Nucleus accumbens (tissue), 56 donors: Measurements from ENCODE around the gene PROCA1.
"Not testable (repeated sequence)": the region's sequence is repeated elsewhere in the genome, so short reads cannot be mapped to it uniquely, and the experiment has no call there.

ENCODE experiments used
- DNase-seq, 56 donors: peaks; one replicate each; lab custom pipeline; 2025; lab: John Stamatoyannopoulos, UW

PROCA1 gene

DNA sequence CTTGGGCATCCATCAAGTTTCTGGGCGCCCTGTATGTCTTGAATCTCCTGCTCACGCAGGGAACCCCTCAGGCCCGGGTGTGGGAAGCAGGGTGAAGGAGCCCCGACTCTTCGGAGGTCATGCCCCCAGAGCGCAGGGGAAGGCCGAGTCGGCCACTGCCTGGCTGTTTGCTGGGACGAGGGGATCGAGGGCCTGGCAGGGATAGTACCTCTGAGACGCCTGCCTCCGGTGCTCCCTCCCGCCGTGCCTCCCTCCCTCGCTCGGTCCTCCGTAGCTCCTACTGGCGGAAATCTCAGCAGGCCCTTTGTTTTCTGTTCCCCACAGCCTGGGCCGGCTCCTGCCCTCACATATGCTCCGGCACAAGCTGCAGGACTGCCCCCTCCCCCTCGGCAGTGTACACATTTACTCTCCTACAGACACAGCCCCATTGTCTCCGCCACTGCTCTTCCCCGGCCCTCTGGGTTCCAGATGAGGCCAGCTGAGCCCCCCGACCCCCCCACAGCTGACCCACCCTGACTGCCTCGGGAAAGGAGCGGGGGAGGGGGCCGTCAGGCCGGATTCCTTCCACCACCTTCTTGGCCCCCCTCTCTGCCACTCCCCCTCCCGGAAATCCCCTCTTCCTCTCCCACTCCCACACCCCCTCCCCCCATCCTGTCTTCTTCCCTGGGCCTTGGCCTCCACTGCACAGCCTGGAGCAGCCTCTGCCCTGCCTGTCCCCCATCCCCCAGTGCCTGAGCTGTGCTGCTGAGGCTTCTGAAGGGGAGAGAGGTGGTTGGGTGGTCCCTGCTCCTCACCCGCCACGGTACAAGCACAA lies 33.5 kb upstream of the PROCA1 start:
- peak in 54 of 56 donors; percentile 47 to 98 (median 87) for DNase-seq

DNA sequence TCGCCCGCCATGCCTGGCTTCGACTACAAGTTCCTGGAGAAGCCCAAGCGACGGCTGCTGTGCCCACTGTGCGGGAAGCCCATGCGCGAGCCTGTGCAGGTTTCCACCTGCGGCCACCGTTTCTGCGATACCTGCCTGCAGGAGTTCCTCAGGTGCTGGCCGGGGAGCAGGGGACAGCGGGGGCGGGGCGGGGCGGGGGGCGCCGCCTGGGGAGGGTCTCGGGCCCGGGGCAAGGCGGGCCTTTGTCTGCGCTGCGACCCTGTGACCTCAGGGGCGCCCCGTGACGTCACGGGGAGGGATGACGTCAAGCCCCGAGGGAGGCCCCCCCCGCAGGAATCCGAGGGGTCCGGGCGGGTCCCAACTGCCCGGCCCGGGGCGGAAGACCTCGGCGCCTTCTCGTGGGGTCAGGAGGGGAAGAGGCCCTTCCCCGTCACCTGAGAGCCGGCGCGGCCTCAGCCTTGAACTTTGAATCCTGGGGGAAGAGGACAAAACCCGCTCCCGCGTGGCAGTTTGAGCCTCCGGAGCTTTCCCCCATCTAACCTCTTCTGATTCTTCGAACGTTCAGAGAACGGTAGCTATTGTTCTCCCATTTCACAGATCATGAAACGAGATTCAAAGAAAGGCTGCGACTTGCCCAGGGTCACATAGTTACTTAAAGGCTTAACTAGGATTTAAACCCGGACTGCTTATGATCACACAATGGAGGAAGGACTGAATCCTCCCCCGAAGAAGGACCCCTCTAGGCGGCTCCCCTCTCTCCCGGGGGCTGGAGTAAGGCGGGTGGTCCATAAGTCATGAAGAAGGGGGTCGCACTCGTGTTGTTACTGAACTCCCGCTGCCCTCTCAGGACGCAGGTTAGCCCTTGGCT lies 32.6 kb upstream of the PROCA1 start:
- DNase-seq = peak in 34 of 56 donors; percentile 25 to 76 (median 56)

DNA sequence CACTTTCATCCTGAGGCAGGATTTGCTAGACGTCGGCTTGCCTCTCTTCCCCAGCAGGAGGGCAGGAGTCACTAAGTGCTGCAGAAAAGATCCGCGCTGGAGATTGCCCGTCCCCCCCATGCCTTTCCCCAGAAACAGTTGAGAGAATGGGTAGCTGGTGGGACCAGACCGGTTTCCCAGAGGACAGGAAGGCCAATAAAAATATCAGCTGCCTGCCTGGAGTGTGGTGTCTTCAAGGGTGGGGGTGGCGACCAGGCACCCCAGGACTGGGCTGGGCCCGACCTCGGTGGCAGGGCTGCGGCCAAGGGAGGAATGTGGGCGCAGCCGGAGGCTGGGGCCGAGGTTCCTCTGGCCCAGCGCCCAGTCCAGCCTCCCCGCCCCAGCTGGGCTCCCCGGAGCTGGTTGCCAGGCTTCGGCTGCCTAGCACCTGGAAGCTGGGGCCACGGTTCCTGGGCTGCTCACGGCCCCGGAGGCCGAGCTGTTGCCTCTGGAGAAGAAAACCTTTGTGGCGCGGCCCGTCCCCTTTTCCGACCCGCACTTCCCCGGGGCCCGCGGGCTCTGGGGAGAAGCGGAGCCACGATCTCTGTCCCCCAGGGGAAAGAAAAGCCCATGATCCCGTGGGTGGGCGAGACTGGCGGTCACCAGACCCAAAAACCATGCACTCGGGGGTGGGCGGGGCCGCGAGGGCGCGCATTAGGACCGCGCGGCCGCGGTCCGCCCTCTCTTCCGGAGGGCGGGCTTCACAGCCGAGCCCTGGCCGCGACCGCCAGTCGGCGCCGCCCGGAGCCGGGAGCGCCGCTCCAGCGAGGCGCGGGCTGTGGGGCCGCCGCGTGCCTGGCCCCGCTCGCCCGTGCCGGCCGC lies 31.8 kb upstream of the PROCA1 start, which contains the start of gene TRAF4:
Gene TRAF4 (plus strand): TSS at position 769 of the 861 bp plus-strand sequence. CDS start 102 bp downstream, outside the sequence.
- DNase-seq = peak in 51 of 56 donors; percentile 26 to 84 (median 65)

DNA sequence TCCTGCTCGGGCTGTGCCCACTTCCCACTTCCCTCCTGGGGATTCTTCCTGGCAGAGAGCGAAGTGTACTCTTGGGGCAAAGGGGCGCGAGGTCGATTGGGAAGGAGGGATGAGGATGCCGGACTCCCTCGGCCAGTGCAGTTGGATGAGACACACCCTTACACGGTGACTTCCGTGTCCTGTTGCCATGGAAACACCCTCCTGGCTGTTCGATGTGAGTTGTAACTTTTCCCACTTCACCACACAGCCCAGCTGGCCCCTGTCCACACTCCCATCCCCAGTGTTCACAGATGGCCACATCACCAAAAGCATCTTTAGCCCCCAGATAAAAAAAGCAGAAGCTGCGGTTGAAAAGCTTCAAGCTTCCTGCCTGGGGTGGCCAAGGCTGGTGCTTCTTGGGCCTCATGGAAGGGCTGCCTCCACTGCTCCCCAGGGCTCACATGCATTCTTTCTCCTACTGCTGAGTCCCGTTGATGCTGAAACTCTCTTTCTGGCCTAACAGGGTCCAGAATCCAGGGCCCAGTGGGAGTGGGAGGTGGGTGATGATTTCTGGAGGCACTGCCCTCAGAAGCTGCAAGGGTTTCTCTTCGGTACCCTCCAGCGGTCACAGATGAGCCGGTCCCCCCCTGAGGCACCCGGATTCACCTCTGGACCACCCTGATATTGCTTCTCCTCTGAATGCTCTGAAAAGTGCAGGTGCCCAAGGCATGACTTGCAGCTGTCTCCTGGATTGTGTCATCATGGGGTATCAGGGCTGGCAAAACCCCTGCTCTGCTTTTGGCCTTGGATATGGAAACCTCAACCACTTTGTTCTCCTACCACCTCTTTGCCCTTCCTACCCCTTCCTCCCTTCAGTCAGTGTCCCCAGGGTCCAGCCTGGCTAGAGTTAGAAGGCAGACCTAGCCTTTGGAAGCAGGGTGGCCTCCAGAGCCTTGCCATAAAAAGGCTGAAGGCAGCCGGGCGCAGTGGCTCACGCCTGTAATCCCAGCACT lies 30.0 kb upstream of the PROCA1 start:
- peak in 1 of 56 donors; percentile 5 for DNase-seq

DNA sequence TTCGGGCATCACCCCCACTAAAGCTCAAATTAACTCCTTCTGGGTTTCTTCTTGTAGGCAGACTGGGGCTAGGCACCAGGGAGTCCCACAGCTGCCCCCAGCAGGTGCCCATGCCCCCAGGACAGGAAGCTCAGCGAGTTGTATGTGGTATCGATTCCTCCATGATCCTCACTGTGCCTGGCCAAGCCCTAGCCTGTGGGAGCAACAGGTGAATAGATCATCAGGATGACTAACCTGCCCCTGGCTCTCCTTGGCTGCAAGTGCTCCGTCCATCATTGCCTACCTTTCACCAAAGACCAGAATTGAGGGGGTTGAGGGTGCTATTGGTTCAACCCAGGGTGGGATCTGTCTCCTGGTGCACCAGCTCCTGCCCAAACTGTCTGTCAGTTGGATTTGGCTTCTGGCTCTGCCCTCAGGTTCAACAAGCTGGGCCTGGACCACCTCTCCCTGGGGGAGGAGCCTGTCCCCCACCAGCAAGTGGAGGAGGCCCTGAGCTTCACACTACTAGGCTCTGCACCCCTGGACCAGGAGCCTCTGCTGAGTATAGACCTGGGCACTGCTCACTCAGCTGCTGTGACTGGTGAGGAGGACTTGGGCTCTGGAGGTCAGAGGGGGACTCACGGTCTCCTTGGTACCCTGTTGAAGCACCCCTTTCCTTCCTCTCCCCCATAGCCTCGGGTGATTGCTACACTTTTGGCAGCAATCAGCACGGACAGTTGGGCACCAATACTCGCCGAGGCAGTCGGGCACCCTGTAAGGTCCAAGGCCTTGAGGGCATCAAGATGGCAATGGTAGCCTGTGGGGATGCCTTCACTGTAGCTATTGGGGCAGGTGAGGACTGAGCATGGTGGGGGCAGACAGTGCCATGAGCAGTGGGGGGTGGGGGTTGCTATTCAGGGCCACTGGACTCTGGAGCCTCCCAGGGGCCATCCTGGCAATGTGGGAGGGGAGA lies 29.0 kb upstream of the PROCA1 start:
- no peak for DNase-seq

DNA sequence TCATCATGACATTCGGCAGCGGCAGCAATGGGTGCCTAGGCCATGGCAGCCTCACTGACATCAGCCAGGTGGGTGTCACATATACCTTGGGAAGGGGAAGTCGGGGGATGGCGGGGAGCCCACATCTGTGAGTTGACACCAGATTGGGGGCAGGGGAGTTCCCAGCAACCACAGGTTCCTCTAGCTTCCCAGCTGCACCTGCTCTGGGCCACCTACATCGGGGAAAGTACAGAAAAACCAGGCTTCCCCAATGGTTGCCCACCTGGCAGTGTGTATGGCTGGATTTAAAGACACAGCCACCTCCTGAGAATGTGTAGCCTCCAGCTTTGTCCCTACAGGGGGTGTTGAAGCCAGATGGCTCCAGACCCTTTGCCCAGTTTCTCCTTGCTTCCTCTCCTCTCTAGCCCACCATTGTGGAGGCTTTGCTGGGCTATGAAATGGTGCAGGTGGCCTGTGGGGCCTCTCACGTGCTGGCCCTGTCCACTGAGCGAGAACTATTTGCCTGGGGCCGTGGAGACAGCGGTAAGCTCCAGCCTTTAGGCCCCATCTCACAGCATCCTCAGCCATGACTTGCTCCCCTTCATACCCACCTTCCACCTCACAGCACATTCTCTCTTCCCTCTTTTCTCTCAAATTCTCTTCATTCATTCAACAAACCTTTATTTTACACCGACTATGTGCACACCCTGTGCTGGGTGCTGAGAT lies 27.1 kb upstream of the PROCA1 start:
- DNase-seq = no peak

DNA sequence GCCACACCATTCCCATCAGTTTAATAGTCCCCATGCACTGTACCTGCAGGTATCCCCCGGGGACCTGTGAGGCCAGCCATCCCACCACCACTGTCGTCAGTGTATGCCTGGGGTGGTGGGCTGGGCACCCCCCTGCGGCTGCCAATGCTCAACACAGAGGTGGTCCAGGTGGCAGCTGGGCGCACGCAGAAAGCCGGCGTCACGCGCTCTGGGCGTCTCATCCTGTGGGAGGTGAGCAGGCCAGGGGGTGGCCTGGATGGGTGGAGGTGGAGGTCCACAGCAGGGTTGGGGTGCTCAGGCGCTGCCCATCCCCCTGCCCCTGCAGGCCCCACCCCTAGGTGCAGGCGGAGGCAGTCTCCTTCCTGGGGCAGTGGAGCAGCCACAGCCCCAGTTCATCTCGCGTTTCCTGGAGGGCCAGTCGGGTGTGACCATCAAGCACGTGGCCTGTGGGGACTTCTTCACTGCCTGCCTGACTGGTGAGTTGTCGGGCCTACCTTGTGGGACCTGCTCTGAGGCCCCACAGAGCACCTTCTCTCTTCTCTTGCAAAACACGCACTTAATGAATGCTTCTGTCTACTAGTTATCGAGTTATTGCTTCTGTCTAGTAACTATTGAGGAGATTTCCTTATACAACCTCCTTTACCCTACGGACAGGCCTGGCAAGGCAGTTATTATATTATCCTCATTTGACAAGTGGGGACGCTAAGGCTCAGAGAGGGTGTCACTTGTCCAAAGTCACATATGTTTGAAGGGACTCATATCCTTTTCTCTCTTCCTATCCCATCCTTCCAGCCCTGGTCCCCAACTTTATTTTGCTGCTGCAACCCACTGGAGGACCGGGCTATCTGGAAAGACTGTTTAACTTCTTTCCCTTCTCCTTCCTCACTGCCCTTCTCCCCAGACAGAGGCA lies 26.3 kb upstream of the PROCA1 start:
- DNase-seq = no peak

DNA sequence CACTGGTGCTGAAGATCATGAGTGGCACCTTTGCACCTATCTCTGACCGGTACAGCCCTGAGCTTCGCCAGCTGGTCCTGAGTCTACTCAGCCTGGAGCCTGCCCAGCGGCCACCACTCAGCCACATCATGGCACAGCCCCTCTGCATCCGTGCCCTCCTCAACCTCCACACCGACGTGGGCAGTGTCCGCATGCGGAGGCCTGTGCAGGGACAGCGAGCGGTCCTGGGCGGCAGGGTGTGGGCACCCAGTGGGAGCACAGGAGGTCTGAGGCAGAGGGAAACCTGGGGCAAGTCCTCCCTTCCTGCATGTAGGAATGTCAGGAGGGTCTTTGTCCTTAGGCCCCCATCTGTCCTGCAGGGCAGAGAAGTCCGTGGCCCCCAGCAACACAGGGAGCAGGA lies 25.6 kb upstream of the PROCA1 start:
- no peak for DNase-seq

DNA sequence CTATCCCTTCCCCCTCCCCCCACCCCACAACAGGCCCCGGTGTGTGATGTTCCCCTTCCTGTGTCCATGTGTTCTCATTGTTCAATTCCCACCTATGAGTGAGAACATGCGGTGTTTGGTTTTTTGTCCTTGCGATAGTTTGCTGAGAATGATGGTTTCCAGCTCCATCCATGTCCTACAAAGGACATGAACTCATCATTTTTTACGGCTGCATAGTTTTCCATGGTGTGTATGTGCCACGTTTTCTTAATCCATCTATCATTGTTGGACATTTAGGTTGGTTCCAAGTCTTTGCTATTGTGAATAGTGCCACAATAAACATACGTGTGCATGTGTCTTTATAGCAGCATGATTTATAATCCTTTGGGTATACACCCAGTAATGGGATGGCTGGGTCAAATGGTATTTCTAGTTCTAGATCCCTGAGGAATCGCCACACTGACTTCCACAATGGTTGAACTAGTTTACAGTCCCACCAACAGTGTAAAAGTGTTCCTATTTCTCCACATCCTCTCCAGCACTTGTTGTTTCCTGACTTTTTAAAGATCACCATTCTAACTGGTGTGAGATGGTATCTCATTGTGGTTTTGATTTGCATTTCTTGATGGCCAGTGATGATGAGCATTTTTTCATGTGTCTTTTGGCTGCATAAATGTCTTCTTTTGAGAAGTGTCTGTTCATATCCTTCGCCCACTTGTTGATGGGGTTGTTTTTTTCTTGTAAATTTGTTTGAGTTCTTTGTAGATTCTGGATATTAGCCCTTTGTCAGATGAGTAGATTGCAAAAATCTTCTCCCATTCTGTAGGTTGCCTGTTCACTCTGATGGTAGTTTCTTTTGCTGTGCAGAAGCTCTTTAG lies 24.5 kb upstream of the PROCA1 start:
- DNase-seq = not testable (repeated sequence)

DNA sequence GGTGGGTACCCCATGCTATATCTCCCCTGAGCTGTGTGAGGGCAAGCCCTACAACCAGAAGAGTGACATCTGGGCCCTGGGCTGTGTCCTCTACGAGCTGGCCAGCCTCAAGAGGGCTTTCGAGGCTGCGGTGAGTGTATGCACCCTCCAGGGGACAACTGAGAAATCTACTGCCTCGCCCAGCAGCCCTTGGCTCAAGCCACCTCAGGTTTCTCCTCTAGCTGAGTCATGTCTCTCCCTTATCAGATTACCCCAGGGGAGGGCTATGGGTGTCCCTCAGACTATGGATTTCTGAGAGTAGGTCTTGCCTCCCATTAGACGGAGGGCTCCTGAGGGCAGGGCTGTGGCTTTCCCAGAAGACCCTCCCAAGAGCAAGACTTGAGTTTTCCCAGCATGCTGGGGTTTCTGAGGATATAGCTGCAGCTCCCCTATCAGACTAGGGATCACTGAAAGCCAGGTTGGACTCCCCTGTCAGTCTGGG lies 23.6 kb upstream of the PROCA1 start:
- DNase-seq = no peak

DNA sequence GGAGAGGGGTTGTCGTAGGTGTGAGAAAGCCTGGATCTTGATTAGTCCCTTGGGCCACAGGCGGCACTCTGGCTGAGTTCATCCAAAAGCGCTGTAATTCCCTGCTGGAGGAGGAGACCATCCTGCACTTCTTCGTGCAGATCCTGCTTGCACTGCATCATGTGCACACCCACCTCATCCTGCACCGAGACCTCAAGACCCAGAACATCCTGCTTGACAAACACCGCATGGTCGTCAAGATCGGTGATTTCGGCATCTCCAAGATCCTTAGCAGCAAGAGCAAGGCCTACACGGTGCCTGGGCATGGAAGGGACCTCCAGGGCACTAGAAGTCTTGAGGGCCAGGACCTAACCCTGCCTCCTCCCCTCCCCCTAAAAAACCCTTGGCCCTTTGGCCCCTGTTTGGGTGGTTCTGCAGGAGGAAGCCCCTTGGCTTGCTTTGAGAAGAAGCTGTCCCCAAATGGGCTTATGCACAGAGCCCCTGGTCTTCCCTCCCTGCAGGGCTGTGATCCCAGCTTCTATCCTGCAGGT lies 23.1 kb upstream of the PROCA1 start:
- no peak for DNase-seq

DNA sequence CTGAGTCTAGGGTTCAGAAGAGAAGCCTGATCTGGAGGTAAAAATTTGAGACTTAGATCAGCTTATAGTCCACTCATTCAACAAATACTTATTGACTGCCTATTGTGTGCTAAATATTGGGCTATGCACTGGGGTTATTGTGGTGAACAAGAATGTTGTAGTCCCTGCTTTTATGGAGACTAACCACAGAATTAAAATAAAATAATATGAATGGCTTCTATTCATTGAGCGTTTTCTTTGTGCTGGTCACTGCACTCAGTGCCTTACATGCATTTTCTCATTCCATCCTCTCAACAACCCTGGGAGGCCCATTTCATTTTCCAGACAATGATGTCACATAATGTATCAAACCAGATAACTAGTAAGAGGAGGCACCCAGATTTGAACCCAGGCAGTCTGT lies 21.7 kb upstream of the PROCA1 start:
- no peak for DNase-seq

DNA sequence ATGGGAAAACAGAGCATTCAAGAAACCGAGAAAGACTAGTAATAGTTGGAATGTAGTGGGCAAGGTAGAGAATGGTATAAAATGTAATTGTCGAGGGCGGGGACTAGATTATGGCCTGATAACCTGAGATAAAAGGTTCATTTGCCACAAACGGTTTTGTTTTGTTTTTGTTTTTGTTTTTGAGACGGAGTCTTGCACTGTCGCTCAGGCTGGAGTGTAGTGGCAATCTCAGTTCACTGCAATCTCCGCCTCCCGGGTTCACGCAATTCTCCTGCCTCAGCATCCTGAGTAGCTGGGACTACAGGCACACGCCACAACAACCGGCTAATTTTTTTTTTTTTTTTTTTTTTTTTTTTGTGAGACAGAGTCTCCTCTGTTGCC lies 18.3 kb upstream of the PROCA1 start:
- DNase-seq = no peak

DNA sequence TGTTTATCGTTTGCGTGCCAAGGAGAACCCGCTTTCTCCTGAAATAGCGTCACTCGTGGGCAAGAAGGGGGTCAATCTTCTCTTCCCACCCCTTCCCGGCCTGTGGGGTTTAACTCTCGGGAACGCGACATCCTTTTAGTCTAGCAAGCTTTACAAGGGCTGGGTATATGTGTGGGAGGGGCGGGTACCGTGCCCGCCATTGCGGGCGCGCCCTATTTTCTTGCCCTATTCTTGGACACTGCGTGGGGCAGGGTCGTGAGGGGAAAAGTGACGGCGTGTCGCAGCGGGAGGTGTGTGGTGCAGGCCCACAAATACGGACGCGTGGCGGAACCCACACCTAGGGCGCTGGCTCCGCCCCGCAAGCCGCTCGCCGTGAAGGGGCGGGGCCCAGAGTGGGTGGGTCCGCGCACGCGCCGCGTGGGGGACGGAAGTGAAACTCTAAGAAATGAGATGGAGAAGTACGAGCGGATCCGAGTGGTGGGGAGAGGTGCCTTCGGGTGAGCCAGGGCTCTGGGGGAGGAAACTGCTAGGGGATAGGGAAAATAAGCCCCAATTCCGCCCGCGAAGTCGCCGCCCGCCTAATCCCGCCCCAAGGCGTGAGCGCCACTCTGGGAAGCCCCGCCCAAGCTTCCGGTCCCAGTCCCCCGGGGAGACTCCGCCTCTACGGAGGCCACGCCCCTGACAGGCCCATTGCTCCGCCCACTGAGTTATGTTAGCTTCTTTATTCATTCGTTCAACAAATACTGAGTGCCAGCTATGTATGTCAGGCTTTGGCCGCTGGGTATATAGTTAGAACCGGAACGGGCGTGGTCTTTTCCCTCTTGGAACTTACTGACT lies 16.9 kb upstream of the PROCA1 start, which contains the start of gene NEK8:
Gene NEK8 (plus strand): TSS at position 425 of the 837 bp plus-strand sequence. CDS start 26 bp downstream, at position 451.
- peak in 55 of 56 donors; percentile 58 to 97 (median 90) for DNase-seq
